CD8-positive, alpha-beta memory T cell (primary cell): ENCODE measurements around the gene HASPIN. TPM values are rescaled to one million over a fixed set of nuclear protein-coding genes. Genes with fewer than 3 reads are reported as not detected.
"Not testable (repeated sequence)": the region's sequence is repeated elsewhere in the genome, so short reads cannot be mapped to it uniquely, and the experiment has no call there.

Experiments used
- CTCF ChIA-PET: fragments of 350-600 bp; sonication (Branson Sonifier 250); formaldehyde crosslinking; loops from one replicate; lab custom pipeline; 2021; ENCODE audit warnings: antibody characterized with exemption; lab: Charles Lee
- POLR2A ChIA-PET: fragments of 350-600 bp; sonication (Branson Sonifier 250); formaldehyde crosslinking; loops from one replicate; lab custom pipeline; 2021; ENCODE audit warnings: antibody characterized with exemption; lab: Charles Lee
- DNase-seq, 5 donors: peaks; one replicate each; pipeline versions ENCODE4 v3.0.0 to v3.0.0-alpha.2; 2020 to 2022; ENCODE audit warnings: mixed read lengths in 1 of 5
- H3K27ac ChIP-seq: one replicate; pipeline ENCODE4 v1.7.0; 2013; ENCODE audit warnings: low read depth, mild to moderate bottlenecking, low read length, moderate library complexity
- H3K27me3 ChIP-seq: 2 replicates; pipeline ENCODE4 v1.7.0; 2013; ENCODE audit warnings: low read length, mild to moderate bottlenecking; ENCODE audit not compliant: insufficient read depth, poor library complexity, severe bottlenecking
- H3K36me3 ChIP-seq: 2 replicates; pipeline ENCODE4 v1.7.0; 2013; ENCODE audit warnings: mild to moderate bottlenecking, low read length, moderate library complexity; ENCODE audit not compliant: insufficient read depth
- H3K4me1 ChIP-seq: 2 replicates; pipeline ENCODE4 v1.7.0; 2013; ENCODE audit warnings: mild to moderate bottlenecking, low read length, moderate library complexity; ENCODE audit not compliant: insufficient read depth
- H3K4me3 ChIP-seq: 2 replicates; pipeline ENCODE4 v1.7.0; 2013; ENCODE audit warnings: mild to moderate bottlenecking, low read length
- H3K9me3 ChIP-seq: 2 replicates; pipeline ENCODE4 v1.7.0; 2013; ENCODE audit warnings: mild to moderate bottlenecking, low read length
- H3K27ac Mint-ChIP-seq, 8 donors: one replicate each; pipeline ENCODE4 v1.8.0; 2020 to 2021; ENCODE audit warnings: mixed read lengths in 8 of 8, mild to moderate bottlenecking in 6 of 8, inconsistent platforms in 3 of 8, moderate library complexity in 3 of 8
- H3K27me3 Mint-ChIP-seq, 2 donors: one replicate each; pipeline ENCODE4 v1.8.0; 2020 to 2021; ENCODE audit warnings: mixed read lengths in 2 of 2, mild to moderate bottlenecking in 1 of 2, moderate library complexity in 1 of 2
- H3K36me3 Mint-ChIP-seq, 3 donors: one replicate each; pipeline ENCODE4 v1.8.0; 2020 to 2021; ENCODE audit warnings: mixed read lengths in 3 of 3, inconsistent platforms in 1 of 3, mild to moderate bottlenecking in 1 of 3
- H3K4me1 Mint-ChIP-seq, 3 donors: one replicate each; pipeline ENCODE4 v1.8.0; 2020 to 2021; ENCODE audit warnings: mixed read lengths in 3 of 3, inconsistent platforms in 1 of 3, mild to moderate bottlenecking in 1 of 3
- H3K4me3 Mint-ChIP-seq, 7 donors: one replicate each; pipeline ENCODE4 v1.8.0; 2020 to 2021; ENCODE audit warnings: mixed read lengths in 7 of 7, mild to moderate bottlenecking in 6 of 7, moderate library complexity in 4 of 7, inconsistent platforms in 2 of 7
- H3K9me3 Mint-ChIP-seq, 5 donors: one replicate each; pipeline ENCODE4 v1.8.0; 2020 to 2022; ENCODE audit warnings: mixed read lengths in 5 of 5, mild to moderate bottlenecking in 3 of 5, moderate library complexity in 2 of 5, inconsistent platforms in 1 of 5
- polyA plus RNA-seq: library from polyadenylated mRNA; unstranded; fragments of 300-500 nt; fragmentation: Illumina TruSeq; gene quantifications from one replicate; pipeline ENCODE4 v1.2.3, GENCODE V29; 2021
- total RNA-seq, 2 experiments: library from RNA; stranded (reverse); gene quantifications; one replicate each; pipeline ENCODE4 v1.2.3, GENCODE V29; 2021

HASPIN gene
- total and polyA plus RNA-seq, 3 experiments from 2014 or later = 0.09 to 16.6 (median 16.0) TPM

GRCh38 chr17:3727041-3727440 lies 3.3 kb downstream of the HASPIN start:
- no peak overlapping the region for H3K27ac ChIP-seq
- ChIA-PET CTCF (interaction anchor here (1.2 to 4.7 kb wide), 4 partner anchors 8 to 101 kb away, joined by 3 to 23 read pairs (median 4); no protein-coding TSS in a partner anchor), POLR2A (no interaction called here)
- Mint-ChIP-seq H3K4me1 (peaks cover 15 to 28% (median 22%) of the 10 kb centered on the region in 3 donors), H3K36me3 (peaks cover 0 to 42% (median 0%) of the 10 kb centered on the region in 3 donors), H3K27ac (no peak overlapping the region), H3K4me3 (no peak overlapping the region), H3K27me3 (no peaks in the 10 kb centered on the region), H3K9me3 (no peaks in the 10 kb centered on the region)
- H3K36me3 ChIP-seq = no peaks in the 10 kb centered on the region
- H3K27me3 ChIP-seq = no peaks in the 10 kb centered on the region
- no peaks in the 10 kb centered on the region for H3K9me3 ChIP-seq
- H3K4me1 ChIP-seq = peaks cover 13% of the 10 kb centered on the region
- DNase-seq = no peak
- no peak overlapping the region for H3K4me3 ChIP-seq

- Mint-ChIP-seq H3K36me3 (peaks cover 0 to 36% (median 0%) of the 10 kb centered on the region in 3 donors), H3K4me1 (peaks cover 7 to 19% (median 12%) of the 10 kb centered on the region in 3 donors), H3K4me3 (peak overlapping the region in 1 of 7 donors; percentile 45)
- H3K36me3 ChIP-seq, H3K4me3 ChIP-seq, H3K4me1 ChIP-seq, H3K27me3 ChIP-seq, H3K27ac ChIP-seq, H3K27ac Mint-ChIP-seq, H3K9me3 ChIP-seq, DNase-seq, H3K27me3 Mint-ChIP-seq, H3K9me3 Mint-ChIP-seq, POLR2A ChIA-PET: not testable (repeated sequence)
- CTCF ChIA-PET = interaction anchor here (4.7 kb wide), 1 partner anchor 10 kb away, joined by 23 read pairs; no protein-coding TSS in a partner anchor
Observed at GRCh38 chr17:3728099-3728498, 4.4 kb downstream of the HASPIN start.

GRCh38 chr17:3729881-3730280 lies 6.2 kb downstream of the HASPIN start:
- no peaks in the 10 kb centered on the region for H3K9me3 Mint-ChIP-seq
- POLR2A ChIA-PET = no interaction called here

GRCh38 chr17:3730881-3731429 lies 7.3 kb downstream of the HASPIN start:
- CTCF ChIA-PET = no interaction called here
- POLR2A ChIA-PET = no interaction called here
- H3K9me3 ChIP-seq = no peaks in the 10 kb centered on the region
- H3K36me3 ChIP-seq = no peaks in the 10 kb centered on the region
- H3K4me1 ChIP-seq = no peaks in the 10 kb centered on the region
- no peaks in the 10 kb centered on the region for H3K9me3 Mint-ChIP-seq
- H3K27ac ChIP-seq = no peak overlapping the region
- DNase-seq = no peak
- no peak overlapping the region for H3K27ac Mint-ChIP-seq
- no peaks in the 10 kb centered on the region for H3K27me3 ChIP-seq
- H3K4me1 Mint-ChIP-seq = peaks cover 0 to under 1% (median 0%) of the 10 kb centered on the region in 3 donors
- H3K27me3 Mint-ChIP-seq = no peaks in the 10 kb centered on the region
- peaks cover 0 to 29% (median 0%) of the 10 kb centered on the region in 3 donors for H3K36me3 Mint-ChIP-seq
- no peak overlapping the region for H3K4me3 ChIP-seq
- no peak overlapping the region for H3K4me3 Mint-ChIP-seq

More at GRCh38 chr17:3729881-3730280, 6.2 kb downstream of the HASPIN start:
- Mint-ChIP-seq H3K4me3 (no peak overlapping the region), H3K27me3 (no peaks in the 10 kb centered on the region), H3K27ac (no peak overlapping the region), H3K4me1 (peaks cover 0 to 10% (median 4%) of the 10 kb centered on the region in 3 donors), H3K36me3 (peaks cover 0 to 37% (median 0%) of the 10 kb centered on the region in 3 donors)
- Histone ChIP-seq H3K4me1 (no peaks in the 10 kb centered on the region), H3K36me3 (no peaks in the 10 kb centered on the region), H3K9me3 (no peaks in the 10 kb centered on the region), H3K4me3 (no peak overlapping the region), H3K27me3 (no peaks in the 10 kb centered on the region), H3K27ac (no peak overlapping the region)
- DNase-seq = no peak
- CTCF ChIA-PET = interaction anchor here (1.1 to 4.7 kb wide), 3 partner anchors 8 to 116 kb away, joined by 4 to 23 read pairs (median 4); partner anchors contain the start of gene NCBP3

GRCh38 chr17:3732210-3732621 lies 8.5 kb downstream of the HASPIN start:
- H3K9me3 Mint-ChIP-seq = no peaks in the 10 kb centered on the region
- H3K4me1 Mint-ChIP-seq = peaks cover 0 to under 1% (median 0%) of the 10 kb centered on the region in 3 donors
- no peak overlapping the region for H3K4me3 Mint-ChIP-seq
- ChIA-PET CTCF (interaction anchor here (0.8 kb wide), 1 partner anchor 33 kb away, joined by 3 read pairs; no protein-coding TSS in a partner anchor), POLR2A (no interaction called here)
- H3K36me3 Mint-ChIP-seq = peaks cover 0 to 24% (median 0%) of the 10 kb centered on the region in 3 donors
- Histone ChIP-seq H3K4me3 (no peak overlapping the region), H3K27ac (no peak overlapping the region), H3K36me3 (no peaks in the 10 kb centered on the region), H3K27me3 (no peaks in the 10 kb centered on the region), H3K9me3 (no peaks in the 10 kb centered on the region), H3K4me1 (no peaks in the 10 kb centered on the region)
- peaks cover 0 to 2% of the 10 kb centered on the region in 2 donors for H3K27me3 Mint-ChIP-seq
- no peak overlapping the region for H3K27ac Mint-ChIP-seq
- DNase-seq = no peak

GRCh38 chr17:3734911-3735276 lies 11.2 kb downstream of the HASPIN start:
- not testable (repeated sequence) for DNase-seq, H3K4me3 Mint-ChIP-seq, H3K27ac ChIP-seq, H3K9me3 ChIP-seq, H3K4me3 ChIP-seq, H3K27me3 ChIP-seq, H3K27ac Mint-ChIP-seq, H3K9me3 Mint-ChIP-seq, H3K36me3 ChIP-seq, H3K27me3 Mint-ChIP-seq
- peaks cover 24% of the 10 kb centered on the region for H3K4me1 ChIP-seq
- Mint-ChIP-seq H3K36me3 (peaks cover 0 to 19% (median 0%) of the 10 kb centered on the region in 3 donors), H3K4me1 (peaks cover 24 to 27% (median 26%) of the 10 kb centered on the region in 3 donors)
- ChIA-PET CTCF (interaction anchor here (0.9 to 8.7 kb wide), 7 partner anchors 9 to 123 kb away, joined by 3 to 206 read pairs (median 4); partner anchors contain the start of gene NCBP3), POLR2A (interaction anchor here (0.6 kb wide), 1 partner anchor 16 kb away, joined by 4 read pairs; no protein-coding TSS in a partner anchor)

GRCh38 chr17:3735515-3735914 lies 11.8 kb downstream of the HASPIN start:
- peaks cover 0 to 21% (median 0%) of the 10 kb centered on the region in 3 donors for H3K36me3 Mint-ChIP-seq
- H3K27ac Mint-ChIP-seq = no peak overlapping the region
- no peaks in the 10 kb centered on the region for H3K36me3 ChIP-seq
- H3K4me3 ChIP-seq = no peak overlapping the region
- H3K4me1 Mint-ChIP-seq = peaks cover 27 to 33% (median 30%) of the 10 kb centered on the region in 3 donors
- no peaks in the 10 kb centered on the region for H3K9me3 ChIP-seq
- H3K9me3 Mint-ChIP-seq = no peaks in the 10 kb centered on the region
- H3K4me3 Mint-ChIP-seq = no peak overlapping the region
- H3K27me3 Mint-ChIP-seq = peaks cover 0 to 4% of the 10 kb centered on the region in 2 donors
- ChIA-PET CTCF (interaction anchor here (0.9 to 8.7 kb wide), 7 partner anchors 9 to 122 kb away, joined by 3 to 206 read pairs (median 4); partner anchors contain the start of gene NCBP3), POLR2A (interaction anchor here (0.6 kb wide), 1 partner anchor 16 kb away, joined by 4 read pairs; no protein-coding TSS in a partner anchor)
- H3K27me3 ChIP-seq = no peaks in the 10 kb centered on the region
- DNase-seq = no peak
- H3K27ac ChIP-seq = no peak overlapping the region
- peaks cover 27% of the 10 kb centered on the region for H3K4me1 ChIP-seq
